GM18517 (cell line): ENCODE results near the gene PGLYRP2.

ENCODE experiments used
- ATAC-seq: cut with Tn5 transposase; IDR thresholded peaks from one replicate; pipeline ENCODE4 v1.9.1; 2021; ENCODE audit warnings: mild to moderate bottlenecking, moderate library complexity; ENCODE audit not compliant: unreplicated experiment

Gene PGLYRP2

DNA sequence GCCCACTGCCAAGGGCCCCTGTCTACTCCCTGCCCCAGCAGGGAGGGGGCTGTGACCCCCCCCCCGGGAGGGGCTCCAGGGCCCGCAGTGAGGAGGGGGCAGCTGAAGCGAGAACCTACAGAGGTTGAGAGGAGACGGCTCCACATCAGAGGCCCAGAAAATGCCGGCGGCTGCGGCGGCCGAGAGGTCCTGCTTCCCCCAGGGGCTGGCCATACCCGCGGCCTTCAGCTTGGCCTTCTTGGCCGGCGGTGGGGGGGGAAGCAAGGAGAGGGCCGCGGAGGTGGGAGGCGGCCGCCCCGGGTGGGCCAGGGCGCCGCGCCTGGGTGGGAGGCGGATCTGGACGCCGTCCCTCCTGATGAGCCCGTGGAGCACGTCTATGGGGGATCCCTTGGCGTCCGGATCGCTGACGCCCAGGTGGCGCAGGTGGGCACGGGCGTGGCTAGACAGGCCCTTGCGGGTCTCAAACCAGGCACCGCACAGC lies 51.3 kb downstream of the PGLYRP2 start:
- ATAC-seq: no peak

DNA sequence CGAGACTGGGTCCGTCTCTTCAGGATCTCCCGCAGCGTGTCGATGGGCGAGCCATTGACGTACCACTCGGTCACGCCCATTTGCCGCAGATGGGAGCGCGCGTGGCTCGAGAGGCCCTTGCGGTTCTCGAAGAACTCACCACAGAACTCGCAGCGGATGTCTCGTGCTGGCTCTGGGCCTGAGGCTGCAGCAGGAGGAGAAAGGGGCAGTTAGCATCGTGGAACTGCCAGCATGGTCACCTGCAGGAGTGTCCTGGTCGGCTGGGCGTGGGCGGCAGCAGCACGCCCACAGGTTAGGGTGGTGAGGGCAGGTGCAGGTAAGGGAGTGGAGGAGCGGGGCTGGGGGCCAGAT lies 52.0 kb downstream of the PGLYRP2 start:
- no peak for ATAC-seq

- no peak for ATAC-seq
These were observed 52.6 kb downstream of the PGLYRP2 start for GRCh38 chr19:15426485-15427349.

DNA sequence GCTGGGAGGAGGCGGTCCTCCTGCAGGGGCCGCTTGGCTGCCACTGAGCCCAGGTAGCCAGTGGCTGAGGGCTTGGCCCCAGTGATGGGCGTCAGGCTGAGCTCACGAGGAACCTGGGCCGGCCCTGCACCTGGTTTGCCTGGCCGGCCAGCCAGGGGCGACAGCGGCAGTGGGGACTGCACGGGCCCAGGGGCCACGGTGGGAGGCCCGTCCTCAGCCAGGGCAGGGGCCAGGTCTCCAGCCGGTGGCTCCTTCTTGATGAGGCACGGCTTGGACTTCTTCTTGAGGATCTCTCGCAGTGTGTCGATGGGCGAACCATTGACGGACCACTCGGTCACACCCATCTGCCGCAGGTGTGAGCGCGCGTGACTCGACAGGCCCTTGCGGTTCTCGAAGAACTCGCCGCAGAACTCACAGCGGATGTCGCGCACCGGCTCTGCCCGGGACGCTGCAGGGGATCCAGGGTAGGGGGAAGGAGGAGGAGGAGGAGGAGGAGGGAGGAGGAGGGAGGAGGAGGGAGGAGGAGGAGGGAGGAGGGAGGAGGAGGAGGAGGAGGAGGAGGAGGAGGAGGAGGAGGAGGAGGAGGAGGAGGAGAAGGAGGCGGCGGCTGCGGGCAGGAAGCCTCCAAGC lies 53.9 kb downstream of the PGLYRP2 start:
- ATAC-seq: no peak

DNA sequence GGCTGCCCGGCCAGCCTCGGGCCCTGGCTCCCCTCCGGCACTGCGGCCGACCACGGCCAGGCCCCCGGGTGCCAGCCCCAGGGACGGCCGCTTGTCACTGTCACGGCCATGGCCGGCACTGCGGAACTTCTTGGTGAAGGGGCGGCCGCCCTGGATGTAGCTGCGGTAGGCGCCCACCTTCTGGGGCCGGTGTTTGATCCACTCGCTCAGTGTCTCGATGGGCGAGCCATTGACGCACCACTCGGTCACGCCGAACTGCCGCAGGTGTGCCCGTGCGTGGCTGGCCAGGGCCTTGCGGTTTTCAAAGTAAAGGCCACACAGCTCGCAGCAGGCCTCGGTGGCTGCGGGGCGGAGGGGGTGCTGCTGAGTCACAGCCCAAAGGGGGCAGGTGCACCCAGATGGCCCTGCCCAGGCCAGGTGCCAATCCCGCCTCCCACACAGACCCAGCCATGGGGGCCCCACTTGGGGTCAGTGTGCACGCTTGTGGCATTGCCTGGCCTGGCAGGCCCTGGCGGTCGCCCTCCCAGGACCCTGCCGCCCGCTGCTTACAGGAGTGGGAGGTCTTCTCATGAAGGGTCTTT lies 54.5 kb downstream of the PGLYRP2 start:
- ATAC-seq: no peak

- ATAC-seq: no peak
These were observed 55.2 kb downstream of the PGLYRP2 start for GRCh38 chr19:15424121-15424520.

GRCh38 chr19:15423130-15423529 lies 56.2 kb downstream of the PGLYRP2 start:
- no peak for ATAC-seq

- ATAC-seq: no peak
These were observed 56.8 kb downstream of the PGLYRP2 start for GRCh38 chr19:15422296-15423075.

DNA sequence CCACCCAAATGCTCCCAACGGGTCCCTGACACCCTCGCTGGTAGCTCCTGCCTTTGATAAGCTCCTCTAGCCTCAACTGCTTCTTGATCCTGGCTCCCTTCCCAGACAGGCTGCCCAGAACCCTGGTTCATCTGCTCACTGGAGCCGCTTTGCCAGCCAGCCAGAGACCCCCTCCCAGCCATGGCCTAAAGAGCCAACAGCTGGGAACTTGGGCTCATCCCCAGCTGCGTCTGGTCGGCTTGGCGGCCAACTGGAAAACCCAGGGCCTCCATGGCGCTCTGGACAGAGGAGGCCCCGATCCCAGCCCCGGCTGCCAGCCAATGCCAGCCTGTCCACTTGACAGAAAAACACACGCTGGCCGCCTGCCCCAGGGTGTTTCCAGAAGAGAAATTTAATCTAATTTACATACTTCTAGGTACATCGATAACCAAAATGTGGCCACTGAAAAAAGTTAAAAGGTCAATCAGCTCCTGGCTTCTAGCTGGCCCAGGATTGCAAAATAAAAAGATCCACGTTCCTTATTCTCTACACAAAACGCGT lies 57.5 kb downstream of the PGLYRP2 start:
- no peak for ATAC-seq

GRCh38 chr19:15421136-15421695 lies 58.1 kb downstream of the PGLYRP2 start:
- no peak for ATAC-seq

DNA sequence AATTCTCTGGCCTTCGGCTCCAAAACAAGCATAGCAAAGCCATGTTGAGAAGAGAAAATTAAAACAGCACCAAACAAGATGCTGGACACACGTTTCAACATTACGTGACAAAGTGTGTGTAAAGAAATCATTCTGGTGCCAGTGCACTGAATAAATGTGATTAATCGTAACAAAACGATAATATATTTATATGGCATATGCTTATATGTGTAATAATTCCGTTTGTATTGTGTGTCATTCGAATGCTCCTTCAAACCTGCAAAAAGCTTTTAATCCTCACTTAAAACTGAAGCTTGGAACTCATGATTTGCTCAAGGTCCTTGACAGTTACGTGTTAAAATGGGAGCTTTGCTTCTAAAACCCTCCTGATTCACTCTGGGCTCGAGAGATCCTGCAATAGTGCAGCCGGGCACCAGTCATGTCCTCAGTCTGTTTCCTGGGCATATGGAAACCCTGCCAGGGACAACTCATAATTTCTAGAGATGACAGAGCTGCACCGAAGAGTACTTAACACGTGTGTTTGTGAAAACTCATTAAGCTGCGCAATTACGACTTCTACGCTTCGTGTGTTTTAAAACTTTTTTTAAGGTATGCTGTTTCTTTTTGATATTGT lies 59.8 kb downstream of the PGLYRP2 start:
- ATAC-seq: no peak
